DMS79 (cell line): ENCODE results near the gene TTLL11.
"Not testable (repeated sequence)": the region's sequence is repeated elsewhere in the genome, so short reads cannot be mapped to it uniquely, and the experiment has no call there.

Experiments
- DNase-seq: peaks from one replicate; lab custom pipeline; 2025; lab: John Stamatoyannopoulos, UW

The TTLL11 gene

DNA sequence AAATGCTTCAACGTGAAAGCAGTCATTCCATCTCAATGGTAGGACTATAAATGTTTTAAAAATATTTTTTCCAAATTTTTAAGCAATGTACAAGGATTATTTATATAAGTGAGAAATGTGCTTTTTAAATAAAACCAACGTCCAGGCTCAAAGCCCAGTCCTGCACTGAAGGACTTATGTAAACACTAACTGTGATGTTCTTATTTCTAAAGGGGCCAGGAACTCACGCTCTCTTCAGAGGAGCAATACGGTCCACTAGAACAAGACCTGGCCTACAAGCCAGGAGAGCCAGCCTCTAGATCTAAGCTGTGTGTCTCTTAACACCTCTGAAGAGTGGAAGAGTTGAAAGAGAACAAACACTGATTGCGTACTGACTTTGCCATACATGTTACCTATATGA lies 12.1 kb downstream of the TTLL11 start:
- DNase-seq = no peak

DNA sequence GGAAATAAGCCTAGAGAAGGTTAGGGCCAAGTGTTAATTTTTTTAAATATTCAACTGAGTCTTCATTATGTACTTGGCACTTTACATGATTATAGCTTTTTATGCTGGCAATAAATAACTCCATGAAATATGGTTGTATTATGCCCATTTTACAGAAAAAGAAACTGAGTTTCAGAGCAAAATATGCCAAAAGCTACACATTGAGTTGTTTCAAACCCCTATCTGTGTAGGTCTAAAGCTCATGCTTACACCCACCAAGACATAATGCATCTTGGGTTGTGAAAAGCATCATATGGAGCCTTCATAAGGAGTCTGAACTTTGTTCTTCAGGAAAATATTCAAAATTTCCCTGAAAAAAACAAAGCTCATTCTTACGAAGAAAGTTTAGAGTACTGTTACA lies 14.6 kb downstream of the TTLL11 start:
- no peak for DNase-seq

DNA sequence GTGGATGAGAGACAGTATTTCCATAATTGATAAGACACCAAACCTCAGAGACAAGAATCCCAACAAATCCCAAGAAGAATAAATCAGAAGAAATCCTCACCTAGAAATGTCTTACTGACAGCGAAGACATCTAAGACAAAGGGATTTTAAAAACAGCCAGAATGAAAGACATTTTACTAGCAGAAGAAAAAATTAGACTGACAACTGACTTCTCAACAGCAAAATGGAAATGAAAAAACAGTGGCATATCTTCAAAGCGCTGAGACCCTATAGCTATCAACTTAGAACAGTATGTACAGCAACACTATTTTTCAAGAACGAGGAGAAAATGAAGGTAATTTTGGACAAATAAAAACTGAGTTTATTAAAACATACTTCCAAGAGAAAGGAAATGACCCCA lies 16.3 kb downstream of the TTLL11 start:
- DNase-seq = no peak

DNA sequence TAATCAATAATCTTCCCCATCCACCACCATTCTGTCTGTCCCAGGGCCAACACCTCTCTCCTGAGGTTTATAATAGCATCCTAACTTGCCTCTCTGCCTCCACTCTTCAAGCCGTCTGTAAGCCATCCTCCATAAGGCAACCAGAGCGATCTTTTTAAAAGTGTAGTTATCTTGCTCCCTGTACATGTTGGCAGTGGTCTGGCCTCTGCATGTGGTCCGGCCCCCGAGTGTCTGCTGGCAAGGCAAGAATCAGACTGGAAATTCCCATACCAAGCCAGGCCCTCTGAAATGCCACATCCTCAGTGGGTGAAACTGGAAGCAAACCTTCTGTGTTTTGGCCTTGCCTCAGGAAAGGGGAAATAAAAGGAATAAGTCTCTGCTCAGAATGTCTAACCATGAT lies 17.0 kb downstream of the TTLL11 start:
- no peak for DNase-seq

DNA sequence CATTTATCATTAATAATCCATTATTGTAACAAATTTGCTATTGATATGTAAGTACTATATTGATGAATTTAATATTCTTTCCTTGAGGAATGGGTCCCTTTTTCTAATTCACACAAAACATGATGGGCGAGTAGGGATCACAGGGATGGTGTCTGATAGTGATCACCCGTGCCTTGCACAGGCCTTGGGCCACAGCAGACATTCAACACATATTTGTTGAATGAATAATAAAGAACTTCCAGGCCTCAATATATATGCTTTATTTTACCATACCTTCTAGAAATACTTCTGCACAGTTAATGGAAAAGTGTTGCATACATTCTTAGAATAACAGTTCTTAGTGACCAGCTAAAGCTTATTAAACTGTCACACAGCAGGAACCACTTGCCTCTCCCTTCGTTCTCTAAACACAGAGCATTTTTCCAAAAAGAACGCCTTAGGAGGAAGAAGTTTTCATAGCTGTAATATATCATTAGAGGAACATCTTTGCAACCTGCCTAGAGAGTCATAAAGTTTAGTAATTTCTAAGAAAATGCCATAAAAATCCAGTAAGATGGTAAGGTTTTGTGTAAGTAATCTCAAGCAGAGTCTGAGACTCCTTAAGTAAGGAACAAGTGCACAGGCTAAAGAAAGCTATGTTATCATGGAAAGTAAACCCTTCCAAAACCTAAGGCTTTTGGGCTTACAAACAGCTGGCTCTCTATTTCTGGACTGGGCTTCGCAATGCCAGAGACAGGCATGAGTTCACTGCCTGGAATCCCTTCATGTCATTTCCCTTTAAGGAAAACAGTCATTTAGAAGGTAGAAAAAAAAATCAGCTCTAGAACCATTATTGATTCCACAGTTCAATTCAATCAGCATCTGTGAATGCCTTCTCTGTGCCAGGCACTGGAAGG lies 17.7 kb downstream of the TTLL11 start:
- DNase-seq = no peak

- no peak for DNase-seq
Measured at GRCh38 chr9:122071715-122072114, 21.4 kb downstream of the TTLL11 start.

- no peak for DNase-seq
Measured at GRCh38 chr9:122070728-122071515, 22.2 kb downstream of the TTLL11 start.

GRCh38 chr9:122066680-122067079 lies 26.4 kb downstream of the TTLL11 start:
- not testable (repeated sequence) for DNase-seq

DNA sequence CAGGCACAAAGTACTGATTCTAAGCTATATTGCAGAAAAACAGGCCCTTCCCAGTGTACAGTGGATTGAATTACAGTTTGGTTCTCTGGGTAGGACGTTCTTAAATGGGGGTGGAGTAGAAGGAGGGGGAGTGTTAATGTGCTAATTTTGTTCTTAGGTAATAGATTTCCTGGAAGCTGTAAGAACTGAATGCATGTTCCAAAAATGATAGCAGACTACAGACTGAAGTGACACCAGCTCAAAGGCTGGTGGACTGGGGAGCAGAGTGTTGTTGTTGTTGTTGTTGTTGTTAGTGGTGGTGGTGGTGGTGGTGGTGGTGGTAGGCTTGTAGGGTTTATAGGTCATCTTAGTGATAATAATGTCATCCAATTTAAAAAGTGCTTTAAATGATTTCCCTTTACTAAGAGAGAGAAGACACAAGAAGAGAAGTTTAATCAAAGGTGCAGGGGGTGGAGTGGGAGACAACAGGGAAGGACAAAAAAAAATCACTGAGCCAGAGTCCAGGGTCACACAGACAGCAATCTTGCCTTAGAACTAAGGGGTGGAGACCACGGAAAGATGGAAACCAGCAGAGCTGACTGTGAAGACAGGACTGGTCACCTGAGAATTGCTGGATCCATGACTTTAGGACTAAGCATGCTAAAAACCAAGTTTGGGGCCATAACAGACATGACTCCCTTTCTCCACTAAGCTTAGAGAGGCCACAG lies 27.0 kb downstream of the TTLL11 start:
- DNase-seq = no peak

DNA sequence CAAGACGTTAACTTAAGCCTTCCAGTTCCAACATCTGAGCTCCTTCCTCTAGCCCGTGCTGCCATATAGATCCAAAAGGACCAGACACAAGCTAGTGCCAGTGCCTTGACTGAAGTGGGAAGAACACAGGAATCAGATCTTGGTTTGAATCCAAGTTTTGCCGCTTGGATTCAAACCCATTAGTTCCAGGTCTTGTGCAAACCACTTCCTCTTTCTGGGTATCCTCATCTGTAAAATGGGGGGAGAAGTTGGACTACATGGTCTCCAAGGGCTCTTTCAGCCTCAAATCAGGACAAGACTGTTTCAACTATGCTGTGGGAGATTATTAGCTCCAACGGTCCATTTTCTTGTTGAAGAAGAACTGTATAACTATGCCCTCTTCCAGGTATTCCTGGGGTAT lies 32.6 kb downstream of the TTLL11 start:
- DNase-seq = no peak

GRCh38 chr9:122059955-122060324 lies 33.2 kb downstream of the TTLL11 start:
- no peak for DNase-seq

DNA sequence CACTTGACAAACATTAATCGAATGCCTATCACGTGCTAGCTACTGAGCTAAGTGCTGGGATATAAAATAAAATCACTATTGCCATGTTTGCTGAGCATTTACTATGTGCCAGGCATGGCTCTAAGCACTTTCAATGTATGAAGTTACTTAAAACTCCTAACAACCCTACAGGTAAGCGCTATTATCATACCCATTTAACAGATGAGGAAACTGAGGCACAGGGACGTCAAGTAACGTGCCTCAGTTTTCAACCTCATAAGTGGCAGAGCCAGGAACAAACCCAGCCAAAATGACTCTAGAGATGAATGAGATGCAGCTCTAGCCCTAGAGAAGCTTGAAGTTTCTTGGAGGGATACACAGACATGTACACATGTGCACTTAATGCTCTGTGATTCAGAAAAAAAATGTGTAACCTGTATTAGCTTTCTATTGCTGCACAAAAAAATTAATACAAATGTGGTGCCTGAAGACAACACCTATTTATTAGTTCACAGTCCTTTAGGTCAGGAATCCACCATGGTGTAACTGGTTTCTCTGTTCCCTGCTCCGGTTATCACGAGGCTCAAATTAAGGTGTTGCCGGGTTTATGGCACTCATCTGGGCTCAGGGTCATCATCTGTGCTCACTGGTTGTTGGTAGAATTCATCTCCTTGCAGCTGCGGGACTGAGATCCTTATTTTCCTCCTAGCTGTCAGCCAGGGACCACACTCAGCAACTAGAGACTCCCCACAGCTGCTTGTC lies 33.7 kb downstream of the TTLL11 start:
- DNase-seq = no peak

DNA sequence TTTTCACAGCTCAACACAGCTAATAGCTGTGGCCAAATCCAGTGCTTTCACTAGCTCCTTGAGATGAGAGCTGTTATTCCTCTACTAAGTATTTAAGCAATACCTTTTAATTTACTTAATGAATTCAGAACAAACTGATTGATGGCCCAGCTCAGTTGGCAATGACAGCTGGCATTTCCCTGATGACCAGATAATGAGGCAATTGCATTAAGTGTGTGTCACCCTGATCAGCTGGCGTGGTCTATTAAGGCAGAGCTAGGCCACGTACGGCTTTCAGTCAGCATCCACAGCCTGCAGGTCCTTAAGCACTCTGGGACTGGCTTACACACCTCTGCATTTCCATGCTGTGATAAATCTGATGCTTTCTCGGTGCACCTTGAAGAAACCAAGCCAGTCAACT lies 34.4 kb downstream of the TTLL11 start:
- no peak for DNase-seq

DNA sequence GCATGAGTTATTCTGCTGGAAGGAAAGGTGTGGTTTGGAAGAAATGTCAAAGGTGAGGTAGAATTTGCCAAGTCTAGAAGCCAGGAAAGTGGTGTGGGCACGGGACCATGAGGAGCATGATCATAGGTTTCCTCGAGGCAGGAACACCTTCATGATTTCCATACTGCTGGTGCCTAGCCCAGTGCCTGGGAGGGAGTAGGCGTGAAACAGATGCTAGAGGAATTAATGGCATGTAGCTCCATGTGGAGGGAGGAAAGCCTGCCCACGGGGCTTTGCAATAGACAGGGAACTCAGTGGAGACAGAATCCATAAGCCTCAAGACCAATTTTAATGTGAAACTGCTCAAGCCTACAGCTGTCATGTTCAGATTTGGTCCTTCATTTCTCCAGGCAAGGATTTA lies 35.1 kb downstream of the TTLL11 start:
- no peak for DNase-seq

DNA sequence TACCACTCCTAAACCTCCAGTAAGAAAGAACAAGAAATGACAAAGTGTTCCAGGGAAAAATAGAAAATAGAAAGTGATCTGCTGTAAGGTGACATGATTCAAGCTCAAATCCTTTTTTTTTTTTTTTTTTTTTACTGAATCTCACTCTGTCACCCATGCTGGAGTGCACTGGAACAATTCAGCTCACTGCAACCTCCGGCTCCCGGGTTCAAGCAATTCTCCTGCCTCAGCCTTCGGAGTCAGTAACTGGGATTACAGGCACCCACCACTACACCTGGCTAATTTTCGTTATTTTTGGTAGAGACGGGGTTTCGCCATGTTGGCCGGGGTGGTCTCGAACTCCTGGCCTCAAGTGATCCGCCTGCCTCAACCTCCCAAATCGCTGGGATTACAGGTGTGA lies 35.9 kb downstream of the TTLL11 start:
- no peak for DNase-seq

DNA sequence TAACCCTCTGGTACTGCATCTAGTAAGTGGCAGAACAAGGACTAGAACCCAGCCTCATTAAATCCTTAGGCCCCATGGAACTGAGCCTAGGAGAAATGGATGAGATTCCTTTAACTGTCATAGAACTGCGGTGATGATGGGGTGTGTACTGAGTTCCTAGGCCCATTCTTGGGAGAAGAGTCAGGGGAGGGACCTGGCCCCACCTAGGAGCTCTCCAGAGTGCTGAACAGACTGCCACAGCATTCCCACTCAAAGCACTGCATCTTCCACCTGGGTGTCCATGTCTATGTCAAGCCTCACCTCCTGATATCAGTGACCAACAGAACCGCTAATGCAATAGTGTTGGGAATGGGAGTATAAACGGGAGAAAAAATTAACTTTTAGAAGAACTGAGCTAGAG lies 36.6 kb downstream of the TTLL11 start:
- DNase-seq = no peak

- no peak for DNase-seq
Measured at GRCh38 chr9:122055701-122056100, 37.4 kb downstream of the TTLL11 start.

- no peak for DNase-seq
Measured at GRCh38 chr9:122053567-122054350, 39.3 kb downstream of the TTLL11 start.

DNA sequence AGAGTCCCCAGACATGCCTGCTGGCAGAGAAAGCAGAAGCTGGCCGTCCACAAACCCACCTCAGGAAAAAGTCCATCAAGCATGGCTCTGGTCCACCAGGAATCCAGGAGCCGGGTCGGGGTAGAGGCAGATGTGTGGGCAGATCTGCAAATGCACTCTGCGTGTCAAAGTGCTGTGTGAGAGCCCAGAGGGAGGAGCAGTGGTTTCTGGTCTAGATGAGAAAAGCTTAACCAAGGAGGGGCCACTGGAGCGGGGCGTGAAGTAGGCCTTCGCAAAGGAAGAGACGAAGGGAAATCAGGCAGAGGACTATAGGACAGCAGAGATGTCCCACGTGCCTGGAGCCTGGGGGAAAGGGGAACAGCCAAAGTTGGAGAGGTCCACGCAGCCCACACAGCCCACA lies 40.0 kb downstream of the TTLL11 start:
- no peak for DNase-seq

DNA sequence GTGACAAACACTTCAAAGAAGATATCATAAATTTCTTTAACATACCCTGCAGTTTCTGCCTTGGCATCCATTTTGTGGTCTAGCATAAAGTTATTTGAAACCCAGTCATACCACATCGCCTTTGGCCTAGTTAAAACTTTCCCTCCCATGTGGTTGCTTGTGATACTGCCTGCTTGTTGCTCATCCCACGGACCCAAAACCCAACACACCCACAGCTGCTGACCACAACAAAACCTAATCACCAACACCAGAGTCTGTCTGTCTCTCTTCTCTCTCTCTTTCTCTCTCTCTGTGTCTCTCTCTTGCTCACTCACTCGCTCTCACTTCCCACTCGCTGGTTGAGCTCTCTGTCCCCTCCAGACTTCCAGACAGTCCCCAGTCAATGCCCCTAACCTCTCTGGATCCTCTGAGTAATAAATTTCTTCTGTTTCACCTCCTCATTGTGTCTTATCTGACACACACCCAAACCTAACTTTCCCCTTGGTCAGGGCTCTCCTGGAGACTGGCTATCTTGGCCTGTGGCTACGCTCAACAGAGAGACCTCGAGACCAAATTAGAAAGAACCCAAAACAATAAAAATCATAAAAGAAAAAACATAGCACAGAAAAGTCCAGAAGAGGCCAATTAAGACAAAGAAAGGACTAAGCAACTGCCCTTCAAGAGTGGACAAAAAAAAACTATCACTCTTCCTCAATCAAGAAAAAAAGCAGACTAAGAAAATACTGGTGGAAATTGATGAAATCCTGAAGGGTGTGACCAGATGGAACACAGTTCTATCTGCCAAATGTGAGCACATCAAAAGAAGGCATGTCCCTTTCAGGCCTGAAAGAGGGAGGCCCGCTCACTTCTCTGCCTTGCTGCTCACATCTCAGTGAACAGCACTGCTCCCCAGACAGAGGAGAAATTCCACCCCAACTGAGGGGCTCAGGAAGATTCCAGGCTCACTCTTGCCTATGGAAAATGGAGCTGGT lies 41.5 kb downstream of the TTLL11 start:
- no peak for DNase-seq
